CD4-positive, CD25-positive, alpha-beta regulatory T cell (primary cell): Measurements from ENCODE around the gene TM4SF5. TPM values are rescaled to one million over a fixed set of nuclear protein-coding genes. Genes with fewer than 3 reads are reported as not detected.

Experiments used
- ATAC-seq, 2 donors: fragments of 150-1000 bp; cut with Tn5 transposase; one replicate each; pipeline ENCODE4 v1.10.0; 2021; ENCODE audit warnings: low read depth in 2 of 2, moderate number of reproducible peaks in 2 of 2, moderate library complexity in 1 of 2
- DNase-seq, 3 donors: peaks; one replicate each; pipeline versions ENCODE4 v3.0.0 to v3.0.0-alpha.2; 2012 to 2022; ENCODE audit warnings: mixed read lengths in 1 of 3
- H3K27ac ChIP-seq: one replicate; pipeline ENCODE4 v1.7.0; 2013; ENCODE audit warnings: mild to moderate bottlenecking, low read length; ENCODE audit not compliant: insufficient read depth, poor library complexity, severe bottlenecking
- H3K27me3 ChIP-seq: one replicate; pipeline ENCODE4 v1.7.0; 2013; ENCODE audit warnings: low read length; ENCODE audit not compliant: control insufficient read depth, insufficient read depth
- H3K36me3 ChIP-seq: one replicate; pipeline ENCODE4 v1.7.0; 2013; ENCODE audit warnings: mild to moderate bottlenecking, low read length, moderate library complexity; ENCODE audit not compliant: control insufficient read depth, insufficient read depth
- H3K4me1 ChIP-seq: 2 replicates; pipeline ENCODE4 v1.7.0; 2013; ENCODE audit warnings: mild to moderate bottlenecking, low read length; ENCODE audit not compliant: insufficient read depth, control insufficient read depth, poor library complexity, severe bottlenecking
- H3K4me3 ChIP-seq: one replicate; pipeline ENCODE4 v1.7.0; 2013; ENCODE audit warnings: low read depth, mild to moderate bottlenecking, low read length, moderate library complexity
- H3K9me3 ChIP-seq, 2 experiments: 1 replicate in 1 of 2; 2 replicates in 1 of 2; pipeline ENCODE4 v1.7.0; 2013; ENCODE audit warnings: low read length in 2 of 2, mild to moderate bottlenecking in 1 of 2, moderate library complexity in 1 of 2; ENCODE audit not compliant: control insufficient read depth in 2 of 2
- H3K27ac Mint-ChIP-seq, 3 donors: one replicate each; pipeline ENCODE4 v1.8.0; 2020 to 2022; ENCODE audit warnings: mild to moderate bottlenecking in 3 of 3, mixed read lengths in 3 of 3, moderate library complexity in 2 of 3
- H3K27me3 Mint-ChIP-seq: one replicate; pipeline ENCODE4 v1.8.0; 2022; ENCODE audit warnings: mild to moderate bottlenecking, mixed read lengths
- H3K36me3 Mint-ChIP-seq: one replicate; pipeline ENCODE4 v1.8.0; 2020; ENCODE audit warnings: mixed read lengths
- H3K4me1 Mint-ChIP-seq, 4 donors: one replicate each; pipeline ENCODE4 v1.8.0; 2020 to 2022; ENCODE audit warnings: mixed read lengths in 4 of 4, mild to moderate bottlenecking in 1 of 4
- H3K4me3 Mint-ChIP-seq, 4 donors: one replicate each; pipeline ENCODE4 v1.8.0; 2020 to 2022; ENCODE audit warnings: mild to moderate bottlenecking in 4 of 4, mixed read lengths in 4 of 4, moderate library complexity in 3 of 4
- H3K9me3 Mint-ChIP-seq, 7 donors: one replicate each; pipeline ENCODE4 v1.8.0; 2020 to 2022; ENCODE audit warnings: mixed read lengths in 7 of 7, mild to moderate bottlenecking in 3 of 7, moderate library complexity in 2 of 7
- polyA plus RNA-seq, 4 donors: library from polyadenylated mRNA; unstranded; fragments of 300-500 nt; fragmentation: Illumina TruSeq; gene quantifications; one replicate each; pipeline ENCODE4 v1.2.3, GENCODE V29; 2021
- total RNA-seq: library from RNA; stranded (reverse); gene quantifications from one replicate; pipeline ENCODE4 v1.2.3, GENCODE V29; 2022

Gene TM4SF5
- total and polyA plus RNA-seq, 5 donors from 2014 or later, result not detected

GRCh38 chr17:4742629-4743028 is 29.1 kb upstream of the TM4SF5 start:
- H3K27ac Mint-ChIP-seq, result no peak overlapping the region
- H3K9me3 Mint-ChIP-seq, result no peaks in the 10 kb centered on the region
- no peak overlapping the region for H3K27ac ChIP-seq
- no peaks in the 10 kb centered on the region for H3K36me3 Mint-ChIP-seq
- no peak overlapping the region for H3K4me3 ChIP-seq
- H3K36me3 ChIP-seq, result no peaks in the 10 kb centered on the region
- peaks cover 9% of the 10 kb centered on the region for H3K27me3 ChIP-seq
- peak overlapping the region in 2 of 4 donors; percentile 61 to 84 for H3K4me3 Mint-ChIP-seq
- DNase-seq, result no peak
- ATAC-seq, result no peak
- peaks cover 25% of the 10 kb centered on the region for H3K4me1 ChIP-seq
- H3K4me1 Mint-ChIP-seq, result peaks cover 0 to 28% (median 2%) of the 10 kb centered on the region in 4 donors
- H3K27me3 Mint-ChIP-seq, result peaks cover 46% of the 10 kb centered on the region
- no peaks in the 10 kb centered on the region for H3K9me3 ChIP-seq

- Histone ChIP-seq H3K27ac (no peak overlapping the region), H3K4me1 (peaks cover 29% of the 10 kb centered on the region), H3K36me3 (no peaks in the 10 kb centered on the region), H3K4me3 (no peak overlapping the region), H3K9me3 (no peaks in the 10 kb centered on the region), H3K27me3 (peaks cover 9% of the 10 kb centered on the region)
- Mint-ChIP-seq H3K9me3 (no peaks in the 10 kb centered on the region), H3K27me3 (peaks cover 48% of the 10 kb centered on the region), H3K4me1 (peaks cover 0 to 31% (median 7%) of the 10 kb centered on the region in 4 donors), H3K27ac (no peak overlapping the region), H3K4me3 (no peak overlapping the region), H3K36me3 (no peaks in the 10 kb centered on the region)
- no peak for DNase-seq
- ATAC-seq, result no peak
Measured at GRCh38 chr17:4743216-4743615, 28.5 kb upstream of the TM4SF5 start.

- H3K4me1 Mint-ChIP-seq, result peaks cover 0 to 31% (median 11%) of the 10 kb centered on the region in 4 donors
- H3K4me3 Mint-ChIP-seq, result no peak overlapping the region
- H3K9me3 ChIP-seq, result no peaks in the 10 kb centered on the region
- H3K4me3 ChIP-seq, result no peak overlapping the region
- no peaks in the 10 kb centered on the region for H3K36me3 Mint-ChIP-seq
- DNase-seq (no peak), ATAC-seq (no peak)
- peaks cover 23% of the 10 kb centered on the region for H3K4me1 ChIP-seq
- H3K9me3 Mint-ChIP-seq, result no peaks in the 10 kb centered on the region
- H3K27ac Mint-ChIP-seq, result no peak overlapping the region
- no peaks in the 10 kb centered on the region for H3K36me3 ChIP-seq
- H3K27ac ChIP-seq, result no peak overlapping the region
- H3K27me3 ChIP-seq, result peaks cover 15% of the 10 kb centered on the region
- peaks cover 43% of the 10 kb centered on the region for H3K27me3 Mint-ChIP-seq
Measured at GRCh38 chr17:4743898-4744297, 27.8 kb upstream of the TM4SF5 start.

GRCh38 chr17:4744999-4745969 is 26.4 kb upstream of the TM4SF5 start:
- no peaks in the 10 kb centered on the region for H3K36me3 ChIP-seq
- Mint-ChIP-seq H3K4me3 (peak overlapping the region in 3 of 4 donors; percentile 29 to 77 (median 64)), H3K36me3 (no peaks in the 10 kb centered on the region), H3K27ac (peak overlapping the region in 2 of 3 donors; percentile 5 to 42), H3K4me1 (peaks cover 0 to 25% (median 10%) of the 10 kb centered on the region in 4 donors), H3K9me3 (no peaks in the 10 kb centered on the region), H3K27me3 (peaks cover 44% of the 10 kb centered on the region)
- H3K4me1 ChIP-seq, result peaks cover 10% of the 10 kb centered on the region
- no peak overlapping the region for H3K27ac ChIP-seq
- H3K9me3 ChIP-seq, result no peaks in the 10 kb centered on the region
- ATAC-seq (no peak), DNase-seq (no peak)
- peaks cover 13% of the 10 kb centered on the region for H3K27me3 ChIP-seq
- H3K4me3 ChIP-seq, result no peak overlapping the region

GRCh38 chr17:4747847-4748246 is 23.8 kb upstream of the TM4SF5 start:
- no peaks in the 10 kb centered on the region for H3K9me3 Mint-ChIP-seq
- Histone ChIP-seq H3K4me3 (peak overlapping the region; percentile 47), H3K27me3 (peaks cover 7% of the 10 kb centered on the region), H3K4me1 (peaks cover 9% of the 10 kb centered on the region), H3K27ac (no peak overlapping the region), H3K9me3 (no peaks in the 10 kb centered on the region), H3K36me3 (no peaks in the 10 kb centered on the region)
- DNase-seq (peak in 2 of 3 donors; percentile 21 to 63), ATAC-seq (peak; percentile 69 to 76)
- H3K4me3 Mint-ChIP-seq, result peak overlapping the region; percentile 0 to 67 (median 28)
- no peaks in the 10 kb centered on the region for H3K36me3 Mint-ChIP-seq
- peaks cover 43% of the 10 kb centered on the region for H3K27me3 Mint-ChIP-seq
- peaks cover 0 to 23% (median 10%) of the 10 kb centered on the region in 4 donors for H3K4me1 Mint-ChIP-seq
- peak overlapping the region in 2 of 3 donors; percentile 12 to 79 for H3K27ac Mint-ChIP-seq

- Mint-ChIP-seq H3K9me3 (no peaks in the 10 kb centered on the region), H3K27me3 (peaks cover 46% of the 10 kb centered on the region), H3K36me3 (no peaks in the 10 kb centered on the region), H3K27ac (no peak overlapping the region), H3K4me1 (peaks cover 0 to 23% (median 10%) of the 10 kb centered on the region in 4 donors), H3K4me3 (no peak overlapping the region)
- Histone ChIP-seq H3K4me3 (no peak overlapping the region), H3K4me1 (peaks cover 9% of the 10 kb centered on the region), H3K27ac (no peak overlapping the region), H3K9me3 (no peaks in the 10 kb centered on the region), H3K27me3 (peaks cover 7% of the 10 kb centered on the region), H3K36me3 (no peaks in the 10 kb centered on the region)
- DNase-seq (no peak), ATAC-seq (no peak)
Measured at GRCh38 chr17:4748686-4749085, 23.0 kb upstream of the TM4SF5 start.

- no peak overlapping the region for H3K27ac ChIP-seq
- H3K27me3 ChIP-seq, result peaks cover 7% of the 10 kb centered on the region
- Mint-ChIP-seq H3K27ac (no peak overlapping the region), H3K36me3 (no peaks in the 10 kb centered on the region), H3K9me3 (no peaks in the 10 kb centered on the region), H3K4me1 (peaks cover 0 to 15% (median 10%) of the 10 kb centered on the region in 4 donors), H3K4me3 (no peak overlapping the region), H3K27me3 (peaks cover 47% of the 10 kb centered on the region)
- H3K4me3 ChIP-seq, result no peak overlapping the region
- no peak for ATAC-seq
- peaks cover 5% of the 10 kb centered on the region for H3K4me1 ChIP-seq
- H3K9me3 ChIP-seq, result no peaks in the 10 kb centered on the region
- DNase-seq, result no peak
- no peaks in the 10 kb centered on the region for H3K36me3 ChIP-seq
Measured at GRCh38 chr17:4750606-4751005, 21.1 kb upstream of the TM4SF5 start.
